Measurements from ENCODE around the gene HLA-DRB5. TPM values are rescaled to one million over a fixed set of nuclear protein-coding genes. Genes with fewer than 3 reads are reported as not detected.

The HLA-DRB5 gene
- total and polyA plus RNA-seq, 3 donors from 2014 or later: 0.39 to 43.3 (median 0.56) TPM

DNA sequence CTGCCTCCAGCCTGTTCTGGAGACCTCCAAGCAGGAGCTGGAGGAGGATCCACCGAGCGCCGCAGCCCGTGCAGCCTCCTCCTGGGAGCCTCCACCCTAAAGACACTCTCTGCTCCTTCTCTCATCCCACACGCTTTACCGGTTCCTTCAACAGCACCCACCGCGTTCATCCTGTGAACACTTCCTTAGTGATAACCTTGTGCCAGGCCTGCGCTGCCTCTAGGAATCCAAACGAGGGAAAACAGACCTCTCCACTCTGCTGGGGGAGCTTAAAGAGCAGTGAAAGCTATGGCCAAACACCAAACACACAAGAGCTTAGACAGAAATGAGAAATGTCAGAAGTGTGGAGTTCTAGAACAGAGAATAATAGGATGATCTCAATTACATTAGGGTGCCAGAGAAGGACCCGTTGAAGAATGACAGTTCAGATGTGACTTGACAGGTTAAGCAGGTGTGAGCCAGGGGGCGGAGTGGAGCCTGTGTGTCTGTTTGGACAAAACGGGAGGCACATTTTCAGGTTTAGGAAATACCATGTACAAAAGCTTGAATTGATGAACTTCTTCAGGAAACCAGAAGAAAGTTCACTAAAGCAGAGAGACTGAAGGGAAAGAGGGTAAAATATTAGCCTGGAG, 28.5 kb upstream of the HLA-DRB5 start:
- DNase-seq: no peak
- TF ChIP-seq POLR2A (IDR thresholded peaks at IDR 0.05): no peak
- TF ChIP-seq, protein P1, sequence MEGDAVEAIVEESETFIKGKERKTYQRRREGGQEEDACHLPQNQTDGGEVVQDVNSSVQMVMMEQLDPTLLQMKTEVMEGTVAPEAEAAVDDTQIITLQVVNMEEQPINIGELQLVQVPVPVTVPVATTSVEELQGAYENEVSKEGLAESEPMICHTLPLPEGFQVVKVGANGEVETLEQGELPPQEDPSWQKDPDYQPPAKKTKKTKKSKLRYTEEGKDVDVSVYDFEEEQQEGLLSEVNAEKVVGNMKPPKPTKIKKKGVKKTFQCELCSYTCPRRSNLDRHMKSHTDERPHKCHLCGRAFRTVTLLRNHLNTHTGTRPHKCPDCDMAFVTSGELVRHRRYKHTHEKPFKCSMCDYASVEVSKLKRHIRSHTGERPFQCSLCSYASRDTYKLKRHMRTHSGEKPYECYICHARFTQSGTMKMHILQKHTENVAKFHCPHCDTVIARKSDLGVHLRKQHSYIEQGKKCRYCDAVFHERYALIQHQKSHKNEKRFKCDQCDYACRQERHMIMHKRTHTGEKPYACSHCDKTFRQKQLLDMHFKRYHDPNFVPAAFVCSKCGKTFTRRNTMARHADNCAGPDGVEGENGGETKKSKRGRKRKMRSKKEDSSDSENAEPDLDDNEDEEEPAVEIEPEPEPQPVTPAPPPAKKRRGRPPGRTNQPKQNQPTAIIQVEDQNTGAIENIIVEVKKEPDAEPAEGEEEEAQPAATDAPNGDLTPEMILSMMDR (IDR thresholded peaks at IDR 0.05): no peak
- Histone ChIP-seq H3K27me3 (no peaks in the 10 kb centered on the region), H3K4me3 (no peak overlapping the region), H3K27ac (no peak overlapping the region), H3K9me3 (no peaks in the 10 kb centered on the region), H3K36me3 (ENCODE audit: low read depth, missing control alignments) (no peaks in the 10 kb centered on the region), H3K4me1 (no peaks in the 10 kb centered on the region)
- intact Hi-C loops (cut with DNase I; ENCODE audit: low total_unique reads): no loop called here
- WGBS, 2 donors: 1 to 13% methylated on average over 10 to 12 of the region's 13 CpGs

DNA sequence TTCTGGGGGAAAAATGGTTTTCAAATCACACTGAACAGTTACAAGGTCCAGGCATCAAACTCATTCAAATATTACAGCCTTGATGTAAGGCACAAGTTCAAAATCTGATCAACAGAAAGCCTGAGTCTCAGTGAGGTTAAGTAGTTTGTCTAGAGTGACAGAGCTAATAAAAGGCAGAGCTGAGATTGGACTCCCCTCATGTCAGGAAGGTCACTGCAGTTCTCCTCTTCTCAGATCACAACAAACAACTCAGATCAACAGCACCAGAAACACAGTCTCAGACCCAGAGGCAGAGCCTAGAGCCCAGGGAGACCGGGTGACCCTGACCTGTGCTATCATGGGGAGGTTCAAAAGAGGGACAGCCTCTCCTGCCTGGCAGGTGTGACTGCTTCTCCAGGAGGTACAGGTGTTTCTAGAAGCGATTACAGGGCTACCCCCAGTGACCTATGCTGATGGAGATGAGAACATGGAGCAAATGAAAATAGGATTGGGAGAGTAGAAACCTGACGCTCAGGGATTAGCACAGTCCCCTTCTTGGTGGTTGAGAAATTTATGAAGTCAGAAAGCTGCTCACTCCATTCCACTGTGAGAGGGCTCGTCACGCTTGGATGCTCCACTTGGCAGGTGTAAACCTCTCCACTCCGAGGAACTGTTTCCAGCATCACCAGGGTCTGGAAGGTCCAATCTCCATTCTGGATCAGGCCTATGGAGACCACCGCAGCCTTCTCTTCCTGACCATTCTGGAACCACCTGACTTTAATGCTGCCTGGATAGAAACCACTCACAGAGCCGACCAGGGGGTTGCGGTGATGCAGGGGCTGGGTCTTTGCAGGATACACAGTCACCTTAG, 24.3 kb upstream of the HLA-DRB5 start:
- intact Hi-C loops (cut with DNase I; ENCODE audit: low total_unique reads): no loop called here
- Histone ChIP-seq H3K27me3 (no peaks in the 10 kb centered on the region), H3K4me3 (no peak overlapping the region), H3K4me1 (no peaks in the 10 kb centered on the region), H3K36me3 (ENCODE audit: low read depth, missing control alignments) (no peaks in the 10 kb centered on the region), H3K9me3 (no peaks in the 10 kb centered on the region), H3K27ac (no peak overlapping the region)
- no peak for TF ChIP-seq POLR2A (IDR thresholded peaks at IDR 0.05)
- TF ChIP-seq, protein P1 (IDR thresholded peaks at IDR 0.05): no peak
- DNase-seq: no peak
- WGBS, 2 donors: 62 to 68% methylated on average over 3 to 6 of the region's 9 CpGs

DNA sequence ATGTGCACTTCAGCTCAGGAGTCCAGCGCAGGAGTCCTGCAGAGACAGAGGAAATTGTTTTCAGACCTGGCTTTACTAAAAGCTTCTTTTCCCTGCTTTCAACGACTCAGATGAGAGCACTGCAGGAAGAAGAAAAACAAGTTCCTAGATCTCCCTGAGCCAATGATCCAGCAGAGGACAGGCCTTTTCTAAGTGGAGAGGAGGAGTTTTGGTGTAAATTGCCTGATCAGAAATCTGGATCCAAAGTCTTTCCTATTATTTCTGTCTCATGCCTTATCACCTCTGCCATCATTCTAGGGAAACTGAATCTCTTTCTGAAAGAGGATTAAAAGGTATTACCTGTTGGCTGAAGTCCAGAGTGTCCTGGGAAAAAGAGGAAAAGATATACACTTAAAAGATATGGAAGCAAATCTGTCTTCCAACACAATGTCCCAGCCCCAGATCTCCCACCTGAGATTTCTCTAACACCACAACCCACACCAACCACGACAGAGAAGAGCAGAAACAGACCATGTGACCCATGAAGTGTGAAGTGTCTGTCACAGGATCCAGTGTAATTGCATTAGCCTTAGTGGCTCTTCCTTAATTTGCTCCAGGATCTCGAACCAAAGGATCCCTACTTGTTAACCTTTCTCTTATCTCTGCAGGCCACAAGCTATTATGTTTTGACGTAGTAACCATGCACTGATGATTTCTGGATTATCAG, 23.1 kb upstream of the HLA-DRB5 start:
- DNase-seq: no peak
- Histone ChIP-seq H3K36me3 (ENCODE audit: low read depth, missing control alignments) (no peaks in the 10 kb centered on the region), H3K9me3 (no peaks in the 10 kb centered on the region), H3K4me3 (no peak overlapping the region), H3K27ac (no peak overlapping the region), H3K4me1 (no peaks in the 10 kb centered on the region), H3K27me3 (no peaks in the 10 kb centered on the region)
- intact Hi-C loops (cut with DNase I; ENCODE audit: low total_unique reads): no loop called here
- TF ChIP-seq, protein P1 (IDR thresholded peaks at IDR 0.05): no peak
- TF ChIP-seq POLR2A (IDR thresholded peaks at IDR 0.05): no peak
- 40 to 43% methylated on average over 4 of the region's 5 CpGs for WGBS, 2 donors

DNA sequence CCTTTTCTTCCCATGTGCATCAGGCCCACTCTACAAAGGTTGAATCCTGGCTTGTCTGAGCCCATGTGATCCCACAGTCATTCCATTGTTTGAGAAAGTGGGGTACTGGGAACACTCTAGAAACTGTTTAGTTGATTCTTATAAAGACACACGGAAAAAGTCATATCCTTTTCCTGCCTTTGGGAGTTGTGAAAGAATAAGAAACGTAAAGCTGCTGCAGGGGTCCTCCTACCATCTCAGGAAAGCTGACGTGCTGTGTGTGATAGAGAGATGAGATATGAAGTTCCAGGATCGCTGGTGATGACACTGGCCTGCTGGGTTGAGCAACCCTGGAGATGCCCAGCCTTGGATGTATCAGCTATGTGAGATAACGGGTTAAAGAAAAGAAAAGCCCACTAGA, 21.3 kb upstream of the HLA-DRB5 start:
- intact Hi-C loops (cut with DNase I; ENCODE audit: low total_unique reads): no loop called here
- Histone ChIP-seq H3K4me3 (no peak overlapping the region), H3K36me3 (ENCODE audit: low read depth, missing control alignments) (no peaks in the 10 kb centered on the region), H3K4me1 (no peaks in the 10 kb centered on the region), H3K27me3 (no peaks in the 10 kb centered on the region), H3K9me3 (no peaks in the 10 kb centered on the region), H3K27ac (no peak overlapping the region)
- no peak for DNase-seq
- WGBS, 2 donors: 35 to 36% methylated on average over 4 to 5 of the region's 5 CpGs
- TF ChIP-seq, protein P1 (IDR thresholded peaks at IDR 0.05): no peak
- TF ChIP-seq POLR2A (IDR thresholded peaks at IDR 0.05): no peak

Measured in testis (tissue), 3 donors.